Mucosa of descending colon (tissue), 3 donors: ENCODE results near the gene PHACTR1. TPM values are rescaled to one million over a fixed set of nuclear protein-coding genes. Genes with fewer than 3 reads are reported as not detected.

Experiments used
- ATAC-seq: fragments of 200-7000 bp; cut with Tn5 transposase; one replicate; pipeline ENCODE4 v1.9.1; 2020; ENCODE audit warnings: mild to moderate bottlenecking, moderate library complexity
- DNase-seq, 3 donors: peaks; one replicate each; pipeline ENCODE4 v3.0.0-alpha.2; 2020
- H3K36me3 ChIP-seq: fragments of 200-600 bp; one replicate; pipeline ENCODE4 v1.8.0; 2021; ENCODE audit warnings: low read depth, mild to moderate bottlenecking
- H3K4me1 ChIP-seq: fragments of 200-600 bp; one replicate; pipeline ENCODE4 v1.8.0; 2021; ENCODE audit warnings: low read depth, mild to moderate bottlenecking
- H3K4me3 ChIP-seq: fragments of 200-600 bp; one replicate; pipeline ENCODE4 v1.8.0; 2021; ENCODE audit warnings: mild to moderate bottlenecking
- H3K9me3 ChIP-seq: fragments of 200-600 bp; one replicate; pipeline ENCODE4 v1.8.0; 2021; ENCODE audit warnings: mild to moderate bottlenecking
- intact Hi-C, 2 donors: fragments of 100-400 bp; cut with DNase I in 1 of 2; cut with micrococcal nuclease in 1 of 2; formaldehyde crosslinking; loops; one replicate each; pipeline versions ENCODE4 v1.11.0 to v1.11.1; 2022; cut with DNase I, micrococcal nuclease
- total RNA-seq, 3 donors: library from RNA; stranded (reverse); fragmentation: NEBNext Ultra II Directional in 2 of 3; extraction: Animal tissue kit (Norgen Biotek cat#: 25700) in 2 of 3; gene quantifications; one replicate each; pipeline versions ENCODE4 v1.2.1 to v1.2.4, GENCODE V29; 2021 to 2023
- TF ChIP-seq, protein P1 (sequence below): fragments of 200-600 bp; IDR thresholded peaks from one replicate; pipeline ENCODE4 v1.8.0; 2022; ENCODE audit warnings: antibody characterized with exemption, mild to moderate bottlenecking
- donor health status: DM: no; HTN: no; CAD: no; lungs with moderate emphysema.
- donor health status: DM: no; HTN: no; CAD: no.
- donor health status: DM: no; HTN: yes; CAD: no.

PHACTR1 gene
- total RNA-seq, 3 donors from 2014 or later: 2.7 to 4.7 (median 3.1) TPM

DNA sequence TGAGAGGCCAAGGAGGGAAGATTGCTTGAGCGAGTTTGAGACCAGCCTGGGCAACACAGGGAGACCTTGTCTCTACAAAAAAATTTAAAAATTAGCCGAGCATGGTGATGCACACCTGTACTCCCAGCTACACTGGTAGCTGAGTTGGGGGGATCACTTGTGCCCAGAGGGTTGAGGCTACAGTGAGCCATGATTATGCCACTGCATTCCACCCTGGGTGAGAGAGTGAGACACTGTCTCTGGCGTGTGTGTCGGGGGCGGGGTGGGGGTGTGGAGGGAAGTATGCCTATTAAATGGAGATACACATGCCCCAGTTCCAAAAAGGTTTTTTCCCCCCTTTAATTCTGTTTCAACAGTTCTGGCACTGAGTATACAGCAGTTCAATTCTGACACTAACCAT lies 388.6 kb downstream of the PHACTR1 start:
- DNase-seq (no peak), ATAC-seq (no peak)
- TF ChIP-seq, protein P1, sequence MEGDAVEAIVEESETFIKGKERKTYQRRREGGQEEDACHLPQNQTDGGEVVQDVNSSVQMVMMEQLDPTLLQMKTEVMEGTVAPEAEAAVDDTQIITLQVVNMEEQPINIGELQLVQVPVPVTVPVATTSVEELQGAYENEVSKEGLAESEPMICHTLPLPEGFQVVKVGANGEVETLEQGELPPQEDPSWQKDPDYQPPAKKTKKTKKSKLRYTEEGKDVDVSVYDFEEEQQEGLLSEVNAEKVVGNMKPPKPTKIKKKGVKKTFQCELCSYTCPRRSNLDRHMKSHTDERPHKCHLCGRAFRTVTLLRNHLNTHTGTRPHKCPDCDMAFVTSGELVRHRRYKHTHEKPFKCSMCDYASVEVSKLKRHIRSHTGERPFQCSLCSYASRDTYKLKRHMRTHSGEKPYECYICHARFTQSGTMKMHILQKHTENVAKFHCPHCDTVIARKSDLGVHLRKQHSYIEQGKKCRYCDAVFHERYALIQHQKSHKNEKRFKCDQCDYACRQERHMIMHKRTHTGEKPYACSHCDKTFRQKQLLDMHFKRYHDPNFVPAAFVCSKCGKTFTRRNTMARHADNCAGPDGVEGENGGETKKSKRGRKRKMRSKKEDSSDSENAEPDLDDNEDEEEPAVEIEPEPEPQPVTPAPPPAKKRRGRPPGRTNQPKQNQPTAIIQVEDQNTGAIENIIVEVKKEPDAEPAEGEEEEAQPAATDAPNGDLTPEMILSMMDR: no peak
- Histone ChIP-seq H3K4me3 (no peak overlapping the region), H3K9me3 (no peaks in the 10 kb centered on the region), H3K36me3 (no peaks in the 10 kb centered on the region), H3K4me1 (no peaks in the 10 kb centered on the region)
- intact Hi-C loops: no loop called here

DNA sequence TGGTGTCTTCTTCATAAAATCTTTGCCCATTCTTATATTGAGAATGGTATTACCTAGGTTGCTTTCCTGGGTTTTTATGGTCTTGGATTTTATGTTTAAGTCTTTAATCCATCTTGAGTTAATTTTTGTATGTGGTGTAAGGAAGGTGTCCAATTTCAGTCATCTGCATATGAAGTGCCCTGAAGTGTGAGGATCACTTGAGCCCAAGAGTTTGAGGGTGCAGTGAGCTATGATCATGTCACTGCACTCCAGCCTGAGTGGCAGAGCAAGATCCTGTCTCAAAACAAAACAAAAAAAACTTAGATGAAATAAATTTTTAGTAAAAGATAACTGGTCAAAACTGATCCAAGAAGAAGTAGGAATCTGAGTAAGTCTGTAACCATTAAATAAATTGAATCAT lies 396.4 kb downstream of the PHACTR1 start:
- ATAC-seq (no peak), DNase-seq (no peak)
- Histone ChIP-seq H3K9me3 (no peaks in the 10 kb centered on the region), H3K4me1 (no peaks in the 10 kb centered on the region), H3K36me3 (no peaks in the 10 kb centered on the region), H3K4me3 (no peak overlapping the region)
- intact Hi-C loops: no loop called here
- TF ChIP-seq, protein P1: no peak

DNA sequence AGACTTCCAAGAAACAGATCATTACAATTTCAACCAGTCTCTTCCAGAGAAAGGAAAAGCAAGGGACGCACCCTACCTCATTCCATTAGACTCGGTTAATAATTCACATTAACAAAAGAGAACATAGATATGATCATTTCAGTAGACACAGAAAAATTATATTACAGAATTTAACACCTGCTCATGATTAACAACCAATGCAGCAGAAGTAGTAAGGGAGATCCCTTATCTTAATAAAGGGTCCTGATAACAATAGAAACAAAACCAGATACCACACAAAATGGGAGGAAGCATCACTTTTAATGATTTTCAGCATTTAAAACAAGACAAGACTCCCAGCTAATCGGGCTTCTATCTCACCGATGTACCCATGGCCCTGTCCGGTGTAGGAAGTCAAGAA lies 396.8 kb downstream of the PHACTR1 start:
- DNase-seq: no peak
- Histone ChIP-seq H3K36me3 (no peaks in the 10 kb centered on the region), H3K9me3 (no peaks in the 10 kb centered on the region), H3K4me1 (no peaks in the 10 kb centered on the region), H3K4me3 (no peak overlapping the region)
- TF ChIP-seq, protein P1: no peak
- intact Hi-C loops: no loop called here
- ATAC-seq: no peak

DNA sequence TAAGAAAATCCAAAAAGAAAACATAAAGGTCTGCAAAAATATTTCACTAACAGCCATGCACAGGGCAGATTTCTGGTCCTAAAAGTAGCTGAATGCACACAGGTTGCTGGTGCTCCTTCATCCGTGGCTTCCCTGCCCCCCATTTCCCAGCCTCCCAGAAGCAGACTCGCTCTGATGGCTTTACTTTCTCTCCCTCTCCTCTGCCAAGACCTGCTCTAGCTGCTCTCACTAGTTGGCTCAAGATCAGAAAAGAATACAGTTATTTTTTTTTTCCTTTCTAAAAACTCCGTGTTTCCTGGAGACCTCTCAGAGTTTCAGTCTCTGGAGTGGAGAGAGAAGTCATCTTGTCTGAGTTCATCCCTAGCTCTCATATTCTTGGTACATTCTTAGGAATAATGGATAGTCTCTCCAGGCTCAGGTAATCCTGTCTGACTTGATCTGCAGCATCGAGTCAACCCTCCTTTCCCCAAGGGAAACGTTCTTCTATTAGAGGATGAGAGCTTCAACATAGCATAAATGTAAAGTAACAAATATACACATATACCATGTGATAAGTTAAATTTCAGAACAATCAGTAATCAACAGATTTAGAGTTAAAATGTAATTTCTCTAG lies 397.5 kb downstream of the PHACTR1 start:
- DNase-seq (no peak), ATAC-seq (no peak)
- intact Hi-C loops: no loop called here

DNA sequence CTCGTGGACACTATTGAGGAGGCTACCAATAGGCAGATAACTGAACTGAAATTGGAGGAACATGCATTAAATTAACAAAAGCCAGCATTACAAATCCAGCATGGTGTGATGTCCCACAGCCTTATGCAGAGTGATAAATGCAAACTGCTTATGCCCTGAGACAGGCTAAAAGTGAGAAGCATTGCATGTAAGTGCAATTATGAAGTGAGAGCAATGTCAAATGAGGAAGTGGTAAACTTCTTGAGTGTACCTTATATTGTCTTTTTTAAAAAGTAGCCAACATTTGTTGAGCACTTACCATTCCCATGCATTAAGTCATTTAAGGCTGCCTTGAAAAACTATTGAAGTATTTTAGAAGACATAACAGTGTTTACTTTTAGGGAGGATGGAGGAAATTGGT lies 399.6 kb downstream of the PHACTR1 start:
- H3K9me3 ChIP-seq: no peaks in the 10 kb centered on the region
- H3K4me1 ChIP-seq: no peaks in the 10 kb centered on the region
- H3K36me3 ChIP-seq: no peaks in the 10 kb centered on the region
- no peak for ATAC-seq
- intact Hi-C loops: no loop called here
- H3K4me3 ChIP-seq: no peak overlapping the region
- DNase-seq: no peak
- TF ChIP-seq, protein P1: no peak

More for the DNA sequence above, 397.5 kb downstream of the PHACTR1 start:
- no peaks in the 10 kb centered on the region for H3K36me3 ChIP-seq
- no peaks in the 10 kb centered on the region for H3K4me1 ChIP-seq
- TF ChIP-seq, protein P1: no peak
- H3K4me3 ChIP-seq: no peak overlapping the region
- H3K9me3 ChIP-seq: no peaks in the 10 kb centered on the region

DNA sequence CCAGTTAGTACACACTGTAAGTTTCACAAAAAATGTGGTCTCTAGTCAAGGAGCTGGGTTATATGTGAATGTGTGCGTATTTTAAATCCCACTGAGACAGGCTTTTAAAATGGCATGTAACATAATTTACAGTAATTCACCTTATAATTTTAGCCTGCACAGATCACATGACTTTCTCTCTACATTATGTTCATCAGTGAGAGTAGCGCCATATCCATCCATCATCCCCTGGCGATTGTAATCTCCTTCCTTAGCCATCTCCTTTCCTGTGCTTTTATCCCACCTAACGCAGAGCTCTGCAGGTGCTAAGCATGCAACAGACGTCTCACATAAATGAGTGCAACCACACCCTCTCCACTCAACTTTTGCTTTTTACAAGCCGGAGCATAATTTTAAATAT lies 401.0 kb downstream of the PHACTR1 start:
- Histone ChIP-seq H3K4me3 (no peak overlapping the region), H3K4me1 (no peaks in the 10 kb centered on the region), H3K9me3 (no peaks in the 10 kb centered on the region), H3K36me3 (no peaks in the 10 kb centered on the region)
- intact Hi-C loops: no loop called here
- no peak for ATAC-seq
- TF ChIP-seq, protein P1: no peak
- no peak for DNase-seq
